ENCODE measurements around the gene PRODH2. TPM values are rescaled to one million over a fixed set of nuclear protein-coding genes. Genes with fewer than 3 reads are reported as not detected.
A peak's percentile ranks its signal among the peaks of the same experiment; 100 is the strongest.

Gene PRODH2
- total and polyA plus RNA-seq, 2 of the 13 experiments (the other 11 are each of a cell fraction or from before 2014, with no cell fraction given): 86.7 to 118 TPM

DNA sequence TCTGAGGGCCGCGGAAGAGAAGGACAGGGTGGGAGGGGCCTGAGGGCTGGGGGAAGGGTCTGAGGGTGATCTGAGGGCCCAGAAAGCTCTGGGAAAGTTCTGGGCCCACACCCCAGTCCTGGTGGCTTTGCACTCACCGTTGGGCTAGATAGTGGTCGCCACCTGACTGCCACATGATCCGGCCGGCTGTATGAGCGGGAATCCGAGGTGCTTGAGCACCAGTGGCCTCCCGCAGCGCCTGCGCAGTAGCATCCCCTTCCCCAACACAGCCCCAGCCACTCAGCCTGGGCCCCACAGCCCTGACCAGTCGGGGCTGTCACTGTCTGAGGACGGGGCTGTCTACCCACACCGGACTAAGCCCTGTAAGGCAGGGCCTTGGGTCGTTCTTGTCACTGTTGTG, 15.0 kb downstream of the PRODH2 start (continued):
- TF ChIP-seq, protein P1, sequence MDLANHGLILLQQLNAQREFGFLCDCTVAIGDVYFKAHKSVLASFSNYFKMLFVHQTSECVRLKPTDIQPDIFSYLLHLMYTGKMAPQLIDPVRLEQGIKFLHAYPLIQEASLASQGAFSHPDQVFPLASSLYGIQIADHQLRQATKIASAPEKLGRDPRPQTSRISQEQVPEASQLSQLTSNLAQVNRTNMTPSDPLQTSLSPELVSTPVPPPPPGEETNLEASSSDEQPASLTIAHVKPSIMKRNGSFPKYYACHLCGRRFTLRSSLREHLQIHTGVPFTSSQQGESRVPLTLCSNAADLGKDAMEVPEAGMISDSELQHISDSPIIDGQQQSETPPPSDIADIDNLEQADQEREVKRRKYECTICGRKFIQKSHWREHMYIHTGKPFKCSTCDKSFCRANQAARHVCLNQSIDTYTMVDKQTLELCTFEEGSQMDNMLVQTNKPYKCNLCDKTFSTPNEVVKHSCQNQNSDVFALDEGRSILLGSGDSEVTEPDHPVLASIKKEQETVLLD (CRISPR knock-in tag; IDR thresholded peaks at IDR 0.05; ENCODE audit: low read depth): no peak
- TF ChIP-seq MBNL3 (CRISPR knock-in tag; conservative IDR thresholded peaks at IDR 0.05): no peak
- TF ChIP-seq FOXC1 (CRISPR knock-in tag; IDR thresholded peaks at IDR 0.05; ENCODE audit: borderline replicate concordance): peak; percentile 62; the same call in 1 of the 2 replicates
- no peak for TF ChIP-seq TBX3 (IDR thresholded peaks at IDR 0.05; ENCODE audit: borderline replicate concordance)
- TF ChIP-seq HNF4A (CRISPR knock-in tag; IDR thresholded peaks at IDR 0.05): no peak
- no peak for TF ChIP-seq ZNF256 (CRISPR knock-in tag; conservative IDR thresholded peaks at IDR 0.05)
- TF ChIP-seq, protein P2, sequence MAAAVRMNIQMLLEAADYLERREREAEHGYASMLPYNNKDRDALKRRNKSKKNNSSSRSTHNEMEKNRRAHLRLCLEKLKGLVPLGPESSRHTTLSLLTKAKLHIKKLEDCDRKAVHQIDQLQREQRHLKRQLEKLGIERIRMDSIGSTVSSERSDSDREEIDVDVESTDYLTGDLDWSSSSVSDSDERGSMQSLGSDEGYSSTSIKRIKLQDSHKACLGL (CRISPR knock-in tag; IDR thresholded peaks at IDR 0.05): peak; percentile 71; the same call in 1 of the 2 replicates
- no peak for TF ChIP-seq NR2F1 (CRISPR knock-in tag; IDR thresholded peaks at IDR 0.05)
- TF ChIP-seq GFI1 (CRISPR knock-in tag; IDR thresholded peaks at IDR 0.05; ENCODE audit: borderline replicate concordance): no peak
- TF ChIP-seq, protein P3, sequence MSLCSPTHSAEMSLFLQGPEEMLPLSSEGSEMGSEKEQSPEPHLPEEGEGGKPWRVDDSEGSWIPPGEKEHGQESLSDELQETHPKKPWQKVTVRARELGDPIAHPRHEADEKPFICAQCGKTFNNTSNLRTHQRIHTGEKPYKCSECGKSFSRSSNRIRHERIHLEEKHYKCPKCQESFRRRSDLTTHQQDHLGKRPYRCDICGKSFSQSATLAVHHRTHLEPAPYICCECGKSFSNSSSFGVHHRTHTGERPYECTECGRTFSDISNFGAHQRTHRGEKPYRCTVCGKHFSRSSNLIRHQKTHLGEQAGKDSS (CRISPR knock-in tag; IDR thresholded peaks at IDR 0.05; ENCODE audit: borderline replicate concordance, low read depth): no peak
- no peak for TF ChIP-seq ZNF230 (CRISPR knock-in tag; IDR thresholded peaks at IDR 0.05)
- peak; percentile 48; the same call in 1 of the 2 replicates for TF ChIP-seq NRL (CRISPR knock-in tag; IDR thresholded peaks at IDR 0.05; ENCODE audit: borderline replicate concordance)
- TF ChIP-seq KLF13 (CRISPR knock-in tag; IDR thresholded peaks at IDR 0.05): no peak
- TF ChIP-seq ZMYM4 (CRISPR knock-in tag; IDR thresholded peaks at IDR 0.05): no peak
- TF ChIP-seq, protein P4, sequence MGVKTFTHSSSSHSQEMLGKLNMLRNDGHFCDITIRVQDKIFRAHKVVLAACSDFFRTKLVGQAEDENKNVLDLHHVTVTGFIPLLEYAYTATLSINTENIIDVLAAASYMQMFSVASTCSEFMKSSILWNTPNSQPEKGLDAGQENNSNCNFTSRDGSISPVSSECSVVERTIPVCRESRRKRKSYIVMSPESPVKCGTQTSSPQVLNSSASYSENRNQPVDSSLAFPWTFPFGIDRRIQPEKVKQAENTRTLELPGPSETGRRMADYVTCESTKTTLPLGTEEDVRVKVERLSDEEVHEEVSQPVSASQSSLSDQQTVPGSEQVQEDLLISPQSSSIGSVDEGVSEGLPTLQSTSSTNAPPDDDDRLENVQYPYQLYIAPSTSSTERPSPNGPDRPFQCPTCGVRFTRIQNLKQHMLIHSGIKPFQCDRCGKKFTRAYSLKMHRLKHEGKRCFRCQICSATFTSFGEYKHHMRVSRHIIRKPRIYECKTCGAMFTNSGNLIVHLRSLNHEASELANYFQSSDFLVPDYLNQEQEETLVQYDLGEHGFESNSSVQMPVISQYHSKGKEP (CRISPR knock-in tag; IDR thresholded peaks at IDR 0.05): no peak
- TF ChIP-seq ZNF567 (CRISPR knock-in tag; IDR thresholded peaks at IDR 0.05; ENCODE audit: borderline replicate concordance): no peak
- TF ChIP-seq ZNF232 (CRISPR knock-in tag; IDR thresholded peaks at IDR 0.05; ENCODE audit: borderline replicate concordance): peak; percentile 74; the same call in 1 of the 2 replicates
- TF ChIP-seq SMAD1 (CRISPR knock-in tag; IDR thresholded peaks at IDR 0.05; ENCODE audit: borderline replicate concordance, low read depth): no peak
- TF ChIP-seq HIVEP1 (CRISPR knock-in tag; IDR thresholded peaks at IDR 0.05): no peak
- TF ChIP-seq, protein P5, sequence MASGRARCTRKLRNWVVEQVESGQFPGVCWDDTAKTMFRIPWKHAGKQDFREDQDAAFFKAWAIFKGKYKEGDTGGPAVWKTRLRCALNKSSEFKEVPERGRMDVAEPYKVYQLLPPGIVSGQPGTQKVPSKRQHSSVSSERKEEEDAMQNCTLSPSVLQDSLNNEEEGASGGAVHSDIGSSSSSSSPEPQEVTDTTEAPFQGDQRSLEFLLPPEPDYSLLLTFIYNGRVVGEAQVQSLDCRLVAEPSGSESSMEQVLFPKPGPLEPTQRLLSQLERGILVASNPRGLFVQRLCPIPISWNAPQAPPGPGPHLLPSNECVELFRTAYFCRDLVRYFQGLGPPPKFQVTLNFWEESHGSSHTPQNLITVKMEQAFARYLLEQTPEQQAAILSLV (CRISPR knock-in tag; IDR thresholded peaks at IDR 0.05; ENCODE audit: borderline replicate concordance): 0 out of 2 replicates have a peak, but pooled peaks have one; percentile 28
- peak; percentile 51; the same call in 1 of the 2 replicates for TF ChIP-seq ZNF670 (CRISPR knock-in tag; IDR thresholded peaks at IDR 0.05; ENCODE audit: borderline replicate concordance)
- peak; percentile 52; the same call in 1 of the 2 replicates for TF ChIP-seq ELF3 (CRISPR knock-in tag; IDR thresholded peaks at IDR 0.05)
- no peak for TF ChIP-seq ZNF775 (CRISPR knock-in tag; IDR thresholded peaks at IDR 0.05; ENCODE audit: borderline replicate concordance)
- TF ChIP-seq JUND (CRISPR knock-in tag; IDR thresholded peaks at IDR 0.05): no peak
- TF ChIP-seq, protein P6, sequence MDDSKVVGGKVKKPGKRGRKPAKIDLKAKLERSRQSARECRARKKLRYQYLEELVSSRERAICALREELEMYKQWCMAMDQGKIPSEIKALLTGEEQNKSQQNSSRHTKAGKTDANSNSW (CRISPR knock-in tag; IDR thresholded peaks at IDR 0.05; ENCODE audit: borderline replicate concordance): no peak
